Endodermal cell (in vitro differentiated cells): Measurements from ENCODE around the gene PDK4. TPM values are rescaled to one million over a fixed set of nuclear protein-coding genes. Genes with fewer than 3 reads are reported as not detected.

Experiments
- DNase-seq: peaks from one replicate; pipeline ENCODE4 v3.0.0-alpha.2; 2017
- H3K27ac ChIP-seq: 2 replicates; pipeline ENCODE4 v1.5.1; 2013; ENCODE audit warnings: mild to moderate bottlenecking, low read depth, low read length, moderate library complexity
- H3K27me3 ChIP-seq: 2 replicates; pipeline ENCODE4 v1.6.1; 2013; ENCODE audit warnings: mild to moderate bottlenecking, low read length, moderate library complexity; ENCODE audit not compliant: insufficient read depth, control insufficient read depth, poor library complexity, severe bottlenecking
- H3K36me3 ChIP-seq: 2 replicates; pipeline ENCODE4 v1.7.0; 2013; ENCODE audit warnings: mild to moderate bottlenecking, low read length, moderate library complexity; ENCODE audit not compliant: control insufficient read depth, insufficient read depth
- H3K4me1 ChIP-seq: one replicate; pipeline ENCODE4 v1.7.0; 2013; ENCODE audit warnings: low read length; ENCODE audit not compliant: control insufficient read depth, insufficient read depth
- H3K4me3 ChIP-seq: 2 replicates; pipeline ENCODE4 v1.5.1; 2013; ENCODE audit warnings: mild to moderate bottlenecking, low read length, moderate library complexity
- H3K9ac ChIP-seq: 2 replicates; pipeline ENCODE4 v1.6.1; 2013; ENCODE audit warnings: mild to moderate bottlenecking, low read length, moderate library complexity; ENCODE audit not compliant: poor library complexity, severe bottlenecking; ENCODE audit errors: extremely low read depth
- H3K9me3 ChIP-seq: 2 replicates; pipeline ENCODE4 v1.6.1; 2013; ENCODE audit warnings: mild to moderate bottlenecking, low read length, moderate library complexity; ENCODE audit not compliant: control insufficient read depth
- H3K27ac Mint-ChIP-seq: 2 replicates; pipeline ENCODE4 v1.8.0; 2020; ENCODE audit warnings: mixed read lengths
- H3K27me3 Mint-ChIP-seq: 2 replicates; pipeline ENCODE4 v1.8.0; 2021; ENCODE audit warnings: mild to moderate bottlenecking, mixed read lengths; ENCODE audit not compliant: insufficient read depth
- H3K36me3 Mint-ChIP-seq: 2 replicates; pipeline ENCODE4 v1.8.0; 2020; ENCODE audit warnings: low read depth, mixed read lengths
- H3K4me1 Mint-ChIP-seq: 2 replicates; pipeline ENCODE4 v1.8.0; 2020; ENCODE audit warnings: mixed read lengths
- H3K4me3 Mint-ChIP-seq: 2 replicates; pipeline ENCODE4 v1.8.0; 2020; ENCODE audit warnings: mild to moderate bottlenecking, moderate library complexity, mixed read lengths
- H3K9me3 Mint-ChIP-seq: 2 replicates; pipeline ENCODE4 v1.8.0; 2020; ENCODE audit warnings: mild to moderate bottlenecking, mixed read lengths
- CTCF ChIP-seq: fragments of 200-600 bp; sonication (generic); conservative IDR thresholded peaks from 2 replicates; pipeline ENCODE4 v1.5.0; 2021; ENCODE audit warnings: antibody characterized with exemption, mild to moderate bottlenecking
- WGBS, 2 experiments: methylation state at CpG; one replicate each; pipeline versions ENCODE4 v1.1.5 to v1.1.7; 2013; ENCODE audit warnings: missing lambda C conversion rate in 2 of 2, mixed read lengths in 1 of 2; ENCODE audit not compliant: insufficient coverage in 1 of 2, insufficient read length in 1 of 2; 5-methylcytosine and 5-hydroxymethylcytosine counted together
- total RNA-seq, 2 donors: library from RNA; stranded (reverse); fragmentation: NEBNext Ultra II Directional in 1 of 2; extraction: Animal tissue kit (Norgen Biotek cat#: 25700) in 1 of 2; gene quantifications; 2 replicates in 1 of 2; 3 replicates in 1 of 2; pipeline ENCODE4 v1.2.1, GENCODE V29; 2021

The PDK4 gene
- total RNA-seq, 2 donors from 2014 or later = 0.42 to 0.73 TPM

GRCh38 chr7:95560674-95561073 lies 35.6 kb downstream of the PDK4 start:
- Mint-ChIP-seq H3K4me1 (no peaks in the 10 kb centered on the region), H3K27ac (no peak overlapping the region), H3K4me3 (no peak overlapping the region), H3K27me3 (peaks cover 14% of the 10 kb centered on the region), H3K36me3 (no peaks in the 10 kb centered on the region), H3K9me3 (no peaks in the 10 kb centered on the region)
- H3K4me1 ChIP-seq = no peaks in the 10 kb centered on the region
- no peak overlapping the region for H3K4me3 ChIP-seq
- no peaks in the 10 kb centered on the region for H3K36me3 ChIP-seq
- H3K9ac ChIP-seq = no peak overlapping the region
- H3K27me3 ChIP-seq = peaks cover 6% of the 10 kb centered on the region
- WGBS, 2 experiments = 87% methylated on average over 2 of the region's 2 CpGs; no CpG with 5 or more reads in 1 of the 2 experiments
- no peak for DNase-seq
- no peaks in the 10 kb centered on the region for H3K9me3 ChIP-seq
- no peak for TF ChIP-seq CTCF
- H3K27ac ChIP-seq = no peak overlapping the region

- H3K4me1 Mint-ChIP-seq = no peaks in the 10 kb centered on the region
- Histone ChIP-seq H3K27me3 (peaks cover 10% of the 10 kb centered on the region), H3K27ac (no peak overlapping the region), H3K4me1 (no peaks in the 10 kb centered on the region), H3K36me3 (no peaks in the 10 kb centered on the region), H3K4me3 (no peak overlapping the region), H3K9me3 (no peaks in the 10 kb centered on the region), H3K9ac (no peak overlapping the region)
- DNase-seq = no peak
- TF ChIP-seq CTCF = no peak
- H3K27ac Mint-ChIP-seq = no peak overlapping the region
- WGBS, 2 experiments = 81 to 100% methylated on average over 2 of the region's 3 CpGs
- no peak overlapping the region for H3K4me3 Mint-ChIP-seq
- no peaks in the 10 kb centered on the region for H3K36me3 Mint-ChIP-seq
- H3K27me3 Mint-ChIP-seq = peaks cover 17% of the 10 kb centered on the region
- no peaks in the 10 kb centered on the region for H3K9me3 Mint-ChIP-seq
These were observed 37.5 kb downstream of the PDK4 start for GRCh38 chr7:95558864-95559263.

- Mint-ChIP-seq H3K9me3 (no peaks in the 10 kb centered on the region), H3K36me3 (no peaks in the 10 kb centered on the region), H3K27ac (no peak overlapping the region), H3K4me3 (no peak overlapping the region), H3K4me1 (no peaks in the 10 kb centered on the region), H3K27me3 (peaks cover 17% of the 10 kb centered on the region)
- Histone ChIP-seq H3K27ac (no peak overlapping the region), H3K9me3 (no peaks in the 10 kb centered on the region), H3K4me1 (no peaks in the 10 kb centered on the region), H3K4me3 (no peak overlapping the region), H3K9ac (no peak overlapping the region), H3K36me3 (no peaks in the 10 kb centered on the region), H3K27me3 (peaks cover 14% of the 10 kb centered on the region)
- TF ChIP-seq CTCF = no peak
- 93% methylated on average over 2 of the region's 2 CpGs; no CpG with 5 or more reads in 1 of the 2 experiments for WGBS, 2 experiments
- no peak for DNase-seq
These were observed 39.5 kb downstream of the PDK4 start for GRCh38 chr7:95556777-95557176.
